DMS 273 treated with DMSO at 0.1 percent for 48 hours (cell line): ENCODE measurements around the gene PPDPF.

ENCODE experiments used
- DNase-seq: peaks from one replicate; lab custom pipeline; 2025; lab: John Stamatoyannopoulos, UW

Gene PPDPF

DNA sequence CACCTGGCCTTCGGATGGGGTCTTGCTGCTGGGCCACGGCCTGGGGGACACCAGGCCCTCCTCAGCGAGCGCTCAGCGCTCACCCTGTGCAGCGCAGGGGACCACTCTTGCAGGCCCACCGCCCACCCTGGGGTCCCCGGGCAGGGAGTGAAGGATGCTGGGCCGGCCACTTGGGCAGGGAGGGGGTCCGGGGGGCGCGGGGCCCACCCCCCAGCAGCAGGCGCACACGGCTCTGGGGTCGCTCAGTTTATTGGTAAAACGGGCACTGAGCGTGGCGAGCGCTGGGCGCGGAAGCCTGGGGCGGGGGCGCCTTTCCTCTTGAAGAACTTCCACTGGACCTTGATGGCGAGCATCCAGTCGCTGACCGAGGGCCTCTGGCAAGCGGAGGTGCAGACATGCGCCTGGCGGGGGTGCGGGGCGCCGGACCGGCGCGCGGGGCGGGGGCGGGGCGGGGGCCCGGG, 32.8 kb upstream of the PPDPF start:
- DNase-seq, result no peak

DNA sequence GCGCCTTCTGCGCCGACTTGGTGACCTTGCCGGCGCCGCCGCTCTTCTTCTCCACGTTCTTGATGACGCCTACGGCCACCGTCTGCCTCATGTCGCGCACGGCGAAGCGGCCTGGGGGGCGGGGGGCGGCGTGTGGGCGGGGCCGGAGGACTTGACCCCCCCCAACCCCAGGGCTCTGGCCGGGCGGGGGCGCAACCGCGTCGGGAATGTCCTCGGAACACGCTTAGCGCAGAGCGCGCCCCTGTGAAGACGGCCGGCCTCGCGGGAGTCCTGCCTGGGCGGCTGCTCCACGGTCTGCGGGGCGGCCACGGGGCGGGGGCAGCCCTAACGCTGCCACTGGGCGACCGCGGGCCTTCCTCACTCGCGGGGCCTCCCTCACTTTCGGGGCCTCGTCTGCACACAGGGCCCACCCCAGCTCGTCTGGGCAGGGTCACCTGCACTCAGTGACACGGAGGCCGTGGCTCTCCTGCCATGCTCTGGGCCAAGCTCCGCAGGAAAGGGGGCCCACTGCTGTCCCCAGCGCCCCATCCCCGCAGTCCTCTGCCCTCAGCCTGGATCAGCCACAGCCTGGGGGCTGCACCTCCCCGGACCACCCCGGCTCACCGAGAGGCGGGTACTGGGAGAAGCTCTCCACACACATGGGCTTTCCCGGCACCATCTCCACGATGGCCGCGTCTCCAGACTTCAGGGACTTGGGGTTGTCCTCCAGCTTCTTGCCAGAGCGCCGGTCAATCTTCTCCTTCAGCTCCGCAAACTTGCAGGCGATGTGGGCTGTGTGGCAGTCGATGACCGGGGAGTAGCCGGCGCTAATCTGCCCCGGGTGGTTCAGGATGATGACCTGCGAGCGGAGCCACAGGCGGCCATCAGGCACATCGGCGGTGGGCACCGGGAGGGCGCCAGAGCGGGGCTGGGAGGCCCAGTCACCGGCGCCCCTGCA, 32.0 kb upstream of the PPDPF start:
- DNase-seq, result no peak

DNA sequence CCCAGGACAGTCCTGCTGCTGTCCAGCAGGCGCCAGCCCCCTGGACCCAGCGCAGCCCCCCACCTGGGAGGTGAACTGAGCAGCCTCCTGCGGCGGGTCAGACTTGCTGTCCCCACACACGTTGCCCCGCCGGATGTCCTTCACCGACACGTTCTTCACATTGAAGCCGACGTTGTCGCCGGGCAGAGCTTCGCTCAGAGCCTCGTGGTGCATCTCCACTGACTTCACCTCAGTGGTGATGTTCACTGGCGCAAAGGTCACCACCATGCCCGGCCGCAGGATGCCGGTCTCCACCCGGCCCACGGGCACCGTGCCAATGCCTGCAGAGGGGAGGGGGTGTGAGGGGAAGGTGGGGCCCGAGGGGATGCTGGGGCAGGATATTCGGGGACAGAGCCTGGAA, 30.1 kb upstream of the PPDPF start:
- DNase-seq, result no peak

DNA sequence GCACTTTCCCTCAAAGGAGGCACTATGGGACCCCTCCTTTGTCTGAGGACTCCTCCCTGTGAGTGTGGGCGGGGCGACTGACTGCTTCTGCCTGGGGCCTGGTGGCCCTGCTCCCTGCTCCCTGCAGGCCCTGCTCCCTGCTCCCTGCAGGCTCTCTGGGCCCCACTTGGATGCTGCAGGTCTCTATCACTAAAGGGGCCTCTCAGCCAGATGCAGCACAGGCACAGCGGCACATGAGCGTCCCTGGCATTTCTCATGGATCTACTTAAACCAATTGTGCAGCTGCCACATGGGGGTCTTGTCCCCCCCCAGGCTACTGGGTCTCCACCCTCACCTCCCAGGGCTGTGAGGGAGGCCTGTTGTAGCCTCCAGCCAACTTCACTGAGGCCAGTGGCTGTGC, 29.5 kb upstream of the PPDPF start:
- no peak for DNase-seq

DNA sequence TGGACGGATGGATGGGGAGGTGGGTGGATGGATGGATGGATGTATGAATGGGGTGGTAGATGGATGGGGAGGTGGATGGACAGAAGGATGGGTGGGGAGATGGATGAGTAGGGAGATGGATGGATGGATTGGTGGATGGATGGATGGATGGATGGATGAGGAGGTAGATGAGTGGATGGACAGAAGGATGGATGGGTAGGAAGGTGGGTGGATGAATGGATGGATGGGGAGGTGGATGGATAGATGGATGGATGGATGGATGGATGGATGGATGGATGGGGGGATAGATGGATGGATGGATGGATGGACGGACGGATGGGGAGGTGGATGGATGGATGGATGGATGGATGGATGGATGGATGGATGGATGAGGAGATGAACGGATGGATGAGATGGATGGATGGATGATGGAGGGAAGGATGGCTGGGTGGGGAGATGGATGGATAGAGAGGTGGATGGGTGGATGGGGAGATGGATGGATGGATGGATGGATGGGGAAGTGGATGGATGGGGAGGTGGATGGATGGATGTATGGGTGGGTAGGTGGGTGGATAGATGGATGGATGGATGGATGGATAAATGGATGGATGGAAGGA, 28.8 kb upstream of the PPDPF start:
- no peak for DNase-seq

DNA sequence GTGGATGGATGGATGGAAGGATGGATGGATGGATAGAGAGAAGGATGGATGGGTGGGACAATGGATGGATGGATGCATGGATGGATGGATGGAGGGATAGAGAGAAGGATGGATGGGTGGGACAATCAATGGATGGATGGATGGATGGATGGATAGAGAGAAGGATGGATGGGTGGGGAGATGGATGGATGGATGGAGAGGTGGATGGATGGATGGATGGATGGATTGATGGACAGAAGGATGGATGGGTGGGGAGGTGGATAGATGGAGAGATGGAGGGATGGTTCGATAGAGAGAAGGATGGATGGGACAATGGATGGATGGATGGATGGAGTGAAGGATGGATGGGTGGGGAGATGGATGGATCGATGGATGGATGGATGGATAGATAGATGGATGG, 28.0 kb upstream of the PPDPF start:
- DNase-seq, result no peak

DNA sequence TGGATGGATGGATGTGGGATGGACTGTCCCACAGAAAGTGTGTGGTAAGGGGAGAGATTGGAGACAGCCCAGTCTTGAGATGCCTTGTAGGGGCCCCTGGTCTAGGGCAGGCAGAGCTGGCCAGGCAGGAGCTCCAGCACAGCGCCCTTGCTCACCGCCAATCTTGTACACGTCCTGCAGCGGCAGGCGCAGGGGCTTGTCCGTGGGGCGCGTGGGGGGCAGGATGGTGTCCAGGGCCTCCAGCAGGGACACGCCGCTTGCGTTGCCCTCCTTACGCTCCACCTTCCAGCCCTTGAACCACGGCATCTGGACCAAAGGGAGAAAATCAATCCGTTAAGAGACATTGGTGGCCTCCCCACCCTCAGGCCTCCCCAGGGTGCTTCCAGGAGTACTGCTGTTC, 27.6 kb upstream of the PPDPF start:
- DNase-seq, result no peak

DNA sequence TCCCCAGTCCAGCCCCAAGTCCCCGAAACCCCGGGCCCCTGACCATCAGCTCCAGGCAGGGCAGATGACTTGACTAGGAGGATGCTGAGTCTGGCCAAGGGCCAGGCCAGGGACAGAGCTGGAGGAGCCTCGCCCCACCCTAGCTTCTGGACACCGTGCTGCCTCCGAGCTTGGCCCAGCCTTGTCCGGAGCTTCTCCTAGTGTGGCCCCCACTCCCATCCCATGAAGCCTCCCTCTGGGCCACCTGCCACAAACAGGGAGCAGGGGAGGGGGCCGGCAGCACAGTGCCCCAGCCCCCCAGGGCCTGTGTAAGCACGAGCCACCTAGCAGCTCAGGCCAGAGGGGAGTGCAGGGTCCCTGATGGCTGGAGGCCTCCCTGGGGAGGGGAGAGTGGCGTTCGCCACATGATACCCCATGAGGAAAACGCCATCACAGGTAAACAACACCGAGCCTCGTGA, 27.0 kb upstream of the PPDPF start:
- no peak for DNase-seq

DNA sequence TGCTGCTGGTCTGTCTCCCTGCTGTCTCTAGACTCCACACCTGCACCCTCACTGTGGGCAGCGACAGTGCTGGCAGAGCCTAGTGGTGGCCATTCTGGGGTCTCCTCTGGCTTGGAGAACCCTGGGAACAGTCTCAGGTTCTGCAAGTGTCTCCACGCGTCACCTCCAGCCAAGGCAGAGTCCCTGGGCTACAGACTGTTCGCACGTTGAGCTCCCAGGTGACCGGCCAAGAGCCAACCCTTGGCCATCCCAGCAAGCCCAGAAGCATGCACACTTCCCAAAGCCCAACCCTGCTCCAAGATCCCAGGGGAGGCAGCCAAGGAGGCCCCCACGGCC, 26.5 kb upstream of the PPDPF start:
- no peak for DNase-seq

DNA sequence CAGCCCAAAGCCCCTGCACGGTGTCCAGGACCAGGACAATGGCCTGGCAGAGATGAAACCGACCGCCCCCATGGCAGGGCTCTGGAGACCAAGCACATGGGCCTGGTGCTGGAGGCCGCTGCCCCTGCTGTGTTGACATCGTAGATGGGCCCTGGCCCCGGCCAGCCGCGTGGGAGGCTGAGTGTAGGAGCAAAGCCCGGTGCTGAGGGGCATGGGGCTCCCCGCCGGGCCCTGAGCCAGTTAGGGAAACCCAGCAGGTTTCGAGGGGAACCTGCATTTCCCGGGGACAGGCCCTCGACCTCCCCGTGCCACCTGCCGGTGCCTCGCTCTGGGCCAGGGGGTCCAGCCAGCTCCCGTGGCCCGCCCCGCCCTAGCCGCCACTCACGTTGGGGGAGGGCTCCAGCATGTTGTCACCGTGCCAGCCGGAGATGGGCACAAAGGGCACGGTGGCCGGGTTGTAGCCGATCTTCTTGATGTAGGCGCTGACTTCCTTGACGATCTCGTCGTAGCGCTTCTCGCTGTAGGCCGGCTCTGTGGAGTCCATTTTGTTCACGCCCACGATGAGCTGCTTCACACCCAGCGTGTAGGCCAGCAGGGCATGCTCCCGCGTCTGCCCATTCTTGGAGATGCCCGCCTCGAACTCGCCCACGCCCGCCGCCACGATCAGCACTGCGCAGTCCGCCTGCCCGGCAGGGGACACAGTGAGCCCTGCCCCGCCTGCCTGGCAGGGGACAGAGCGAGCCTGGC, 26.0 kb upstream of the PPDPF start:
- no peak for DNase-seq

DNA sequence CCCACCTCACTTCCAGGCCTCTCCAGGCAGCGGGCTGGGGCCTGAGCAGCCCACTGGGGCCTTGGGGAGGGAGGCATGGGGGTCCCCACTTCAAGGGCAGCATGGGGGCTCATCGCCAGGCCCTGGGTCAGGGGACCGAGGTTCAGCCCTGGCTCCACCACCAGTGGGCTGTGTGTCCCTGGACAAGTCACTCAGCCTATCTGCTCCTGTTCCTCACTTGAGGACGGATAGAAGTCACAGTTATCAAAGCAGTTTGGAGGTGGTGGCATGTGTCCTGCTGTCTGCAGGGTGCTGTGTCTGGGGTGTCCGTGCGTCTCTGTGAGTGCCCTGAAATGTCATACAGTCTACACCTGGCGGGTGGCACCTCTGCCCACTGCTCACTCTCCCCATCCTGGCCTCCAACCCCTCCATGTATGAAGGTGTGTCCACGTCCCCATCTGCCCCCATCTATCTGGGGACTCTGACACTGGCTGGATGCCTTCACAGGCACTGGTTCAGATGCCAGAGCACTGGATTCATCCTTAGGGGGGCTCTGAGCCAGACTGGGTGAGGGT, 25.3 kb upstream of the PPDPF start:
- no peak for DNase-seq

DNA sequence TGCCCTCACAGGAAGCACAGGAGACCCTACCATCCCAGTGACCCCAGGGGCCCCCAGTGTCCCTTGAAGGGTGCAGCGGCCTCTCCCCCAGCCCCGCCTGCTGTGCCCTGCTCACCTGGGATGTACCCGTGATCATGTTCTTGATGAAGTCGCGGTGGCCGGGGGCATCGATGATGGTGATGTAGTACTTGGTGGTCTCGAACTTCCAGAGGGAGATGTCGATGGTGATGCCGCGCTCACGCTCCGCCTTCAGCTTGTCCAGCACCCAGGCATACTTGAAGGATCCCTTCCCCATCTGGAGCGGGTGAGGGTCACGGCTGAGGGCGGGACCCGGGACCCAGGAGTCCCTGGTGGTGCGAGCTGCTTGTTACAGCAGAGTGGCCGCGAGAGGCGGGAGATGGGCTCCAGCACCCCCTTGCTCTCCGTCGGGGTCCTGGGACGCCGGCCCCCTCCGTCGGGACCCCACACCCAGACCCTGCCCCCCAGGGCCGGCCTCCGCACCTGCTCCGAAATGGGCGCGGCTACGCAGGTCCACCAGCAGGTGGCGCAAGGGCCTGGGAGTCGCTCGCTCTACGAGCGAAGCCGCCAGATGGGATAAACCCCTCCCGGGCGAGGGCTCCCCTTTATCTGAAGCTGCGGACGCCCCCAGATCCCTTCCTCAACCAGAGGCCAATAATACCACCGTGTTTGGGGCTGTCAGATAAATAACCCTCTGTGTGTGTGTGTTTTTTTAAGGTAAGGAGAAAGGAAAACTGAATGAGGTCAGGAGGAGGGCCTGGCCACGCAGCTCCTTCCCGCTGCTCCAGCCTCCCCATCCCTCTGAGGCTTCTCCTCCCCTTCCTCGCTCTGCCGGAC, 24.6 kb upstream of the PPDPF start:
- no peak for DNase-seq

DNA sequence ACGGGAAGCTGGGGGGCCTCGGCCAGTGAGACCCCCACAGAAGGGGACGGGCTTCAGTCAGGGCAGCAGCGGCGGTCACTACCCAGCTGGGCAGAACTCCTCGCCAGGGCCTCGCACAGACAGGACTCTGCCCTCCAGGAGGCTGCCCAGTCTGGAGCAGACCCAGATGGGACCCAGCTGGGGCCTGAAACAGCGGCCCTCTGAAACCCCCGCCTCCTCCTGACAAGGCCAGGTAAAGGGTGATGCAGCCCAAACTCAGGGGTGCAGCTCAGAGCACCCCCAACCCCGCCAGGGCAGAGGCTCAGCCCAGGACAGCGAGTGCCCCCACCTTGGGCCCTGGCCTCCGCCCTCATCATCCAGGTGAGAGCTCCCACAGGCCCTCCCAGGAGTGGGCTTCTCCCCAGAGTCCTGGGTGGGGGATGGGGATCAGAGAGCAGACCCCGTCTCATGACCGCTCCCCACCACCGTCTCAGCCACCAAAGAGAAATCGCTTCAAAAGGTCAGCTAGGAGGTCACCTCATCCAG, 23.9 kb upstream of the PPDPF start:
- no peak for DNase-seq

DNA sequence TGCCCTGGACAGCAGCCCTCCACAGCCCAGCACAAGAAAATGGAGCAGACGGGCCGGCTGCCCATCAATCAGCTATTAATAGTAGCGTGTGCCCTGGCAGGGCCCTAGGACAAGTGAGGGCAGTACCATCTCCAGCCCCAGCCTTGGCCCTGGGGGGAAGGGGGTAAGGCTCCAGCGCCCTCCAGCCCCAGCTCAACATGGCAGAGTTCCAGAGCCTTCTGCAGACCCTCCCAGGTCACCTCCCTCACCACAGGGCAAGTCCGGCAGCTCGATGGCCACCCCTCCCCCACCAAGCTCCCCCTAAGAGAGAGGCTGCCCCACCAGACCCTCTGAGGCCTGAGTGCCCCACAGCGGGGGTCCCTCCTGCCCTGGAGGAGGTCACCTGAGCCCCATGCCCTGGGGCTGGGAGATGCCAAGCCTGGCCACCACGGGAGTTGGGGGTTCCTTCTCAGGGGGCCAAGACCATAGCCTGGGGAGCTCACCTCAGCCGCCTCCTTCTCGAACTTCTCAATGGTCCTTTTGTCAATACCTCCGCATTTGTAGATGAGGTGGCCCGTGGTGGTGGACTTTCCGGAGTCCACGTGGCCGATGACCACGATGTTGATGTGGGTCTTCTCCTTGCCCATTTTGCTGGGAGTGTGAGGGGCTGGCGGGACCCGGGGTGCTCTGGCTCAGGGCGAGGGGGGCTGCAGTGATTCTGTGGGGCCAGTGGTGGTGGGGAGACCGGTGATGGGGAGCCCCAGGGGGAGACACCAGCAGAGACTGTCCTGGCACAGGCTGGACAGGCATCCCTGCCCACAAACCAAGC, 23.2 kb upstream of the PPDPF start:
- no peak for DNase-seq

DNA sequence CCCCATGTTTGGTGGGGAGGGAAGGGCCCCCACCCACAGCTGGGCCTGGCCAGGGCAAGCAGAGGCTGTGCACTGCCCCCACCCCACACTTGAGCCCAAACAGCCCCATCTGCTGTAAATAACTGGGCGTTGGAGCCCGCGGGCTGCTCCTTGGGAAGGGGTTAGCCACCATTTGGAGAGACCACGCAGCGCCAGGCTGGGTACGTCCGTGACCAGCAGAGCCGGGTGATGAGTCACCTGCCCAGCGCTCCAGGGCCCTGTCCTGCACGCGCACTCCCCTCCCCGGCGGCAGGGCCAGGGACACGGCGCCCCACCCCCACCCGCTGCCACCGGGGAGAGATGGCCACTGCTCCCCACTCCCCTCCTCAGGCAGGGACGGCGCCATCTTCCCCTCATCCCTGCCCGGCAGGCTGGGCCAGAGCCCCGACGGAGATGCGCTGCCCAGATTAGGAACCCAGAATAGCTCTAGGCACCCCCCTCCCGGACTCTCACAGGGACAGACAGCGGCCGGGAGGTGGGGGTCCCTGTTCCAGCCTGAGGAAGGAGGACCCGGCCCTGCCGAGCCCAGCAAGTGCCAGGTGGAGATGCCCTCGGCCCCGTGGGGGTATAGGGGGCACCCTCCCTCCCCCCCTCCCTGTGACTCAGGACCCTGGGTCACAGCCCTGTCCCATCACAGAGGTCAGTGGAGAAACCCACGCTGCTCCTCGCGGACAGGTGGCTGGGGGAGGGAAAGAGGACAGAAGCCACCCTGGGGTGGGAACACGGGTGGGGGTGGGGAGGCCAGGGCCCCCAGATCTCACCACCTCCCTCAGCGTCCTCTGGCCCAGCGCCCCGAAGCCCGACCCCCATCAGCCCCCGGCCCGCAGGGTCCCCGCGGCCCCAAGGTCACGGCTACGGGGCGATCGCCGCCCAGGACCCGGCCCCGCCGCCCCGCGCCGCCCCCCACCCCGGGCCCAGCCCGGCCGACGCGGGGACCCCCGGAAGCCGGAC, 22.3 kb upstream of the PPDPF start:
- no peak for DNase-seq

DNA sequence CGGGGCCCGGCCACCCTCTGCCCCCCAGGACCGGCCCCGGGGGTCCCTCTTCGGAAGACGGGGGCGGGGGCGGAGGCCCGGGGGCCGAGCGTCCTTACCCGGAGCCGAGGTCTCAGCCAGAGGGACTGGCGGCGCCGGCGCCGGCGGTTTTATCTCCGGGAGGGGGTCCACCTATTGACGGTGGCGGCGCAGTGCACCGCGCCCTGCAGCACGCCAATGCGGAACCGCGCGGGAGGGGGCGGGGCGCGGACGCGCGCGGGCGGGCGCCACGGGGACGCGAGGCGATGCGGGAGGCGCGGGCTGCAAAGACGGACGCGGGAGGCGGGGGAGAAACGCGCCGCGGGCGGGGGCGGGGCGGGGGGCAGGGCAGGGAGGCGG, 21.6 kb upstream of the PPDPF start, which contains the start of gene EEF1A2:
TSS of gene EEF1A2 (minus strand) at position 124 of the 378 bp plus-strand sequence. CDS start 1,320 bp downstream, outside the sequence.
- DNase-seq, result no peak

DNA sequence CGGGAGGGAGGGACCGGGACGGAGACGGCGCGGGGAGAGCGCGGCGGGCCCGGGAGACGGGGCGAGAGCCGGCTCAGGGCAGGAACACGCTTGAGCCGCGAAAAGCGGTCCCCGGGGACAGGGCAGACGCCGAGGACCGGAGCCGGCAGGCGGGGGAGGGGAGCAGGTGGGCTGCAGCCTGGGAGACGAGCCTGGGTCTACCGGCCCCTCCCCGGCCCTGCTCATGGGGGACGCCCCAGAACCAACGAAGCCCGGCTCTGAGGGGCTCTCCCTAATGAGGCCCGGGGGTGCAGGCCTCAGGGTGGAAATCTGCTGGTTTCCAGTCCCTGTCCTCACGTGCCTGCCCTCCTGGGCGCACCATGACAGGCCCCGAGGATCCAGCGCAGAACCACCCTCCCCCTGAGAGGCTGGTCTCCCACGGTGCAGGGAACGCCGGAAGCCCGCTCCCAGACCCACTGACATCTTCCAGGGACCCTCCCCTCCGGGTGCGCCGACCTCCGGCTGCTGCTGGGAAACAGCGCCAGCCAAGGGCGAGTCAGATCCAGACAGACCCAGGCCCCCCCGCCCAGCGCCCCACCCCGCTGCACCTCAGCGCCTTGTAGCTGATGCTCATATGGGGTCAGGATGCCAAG, 21.1 kb upstream of the PPDPF start:
- no peak for DNase-seq

DNA sequence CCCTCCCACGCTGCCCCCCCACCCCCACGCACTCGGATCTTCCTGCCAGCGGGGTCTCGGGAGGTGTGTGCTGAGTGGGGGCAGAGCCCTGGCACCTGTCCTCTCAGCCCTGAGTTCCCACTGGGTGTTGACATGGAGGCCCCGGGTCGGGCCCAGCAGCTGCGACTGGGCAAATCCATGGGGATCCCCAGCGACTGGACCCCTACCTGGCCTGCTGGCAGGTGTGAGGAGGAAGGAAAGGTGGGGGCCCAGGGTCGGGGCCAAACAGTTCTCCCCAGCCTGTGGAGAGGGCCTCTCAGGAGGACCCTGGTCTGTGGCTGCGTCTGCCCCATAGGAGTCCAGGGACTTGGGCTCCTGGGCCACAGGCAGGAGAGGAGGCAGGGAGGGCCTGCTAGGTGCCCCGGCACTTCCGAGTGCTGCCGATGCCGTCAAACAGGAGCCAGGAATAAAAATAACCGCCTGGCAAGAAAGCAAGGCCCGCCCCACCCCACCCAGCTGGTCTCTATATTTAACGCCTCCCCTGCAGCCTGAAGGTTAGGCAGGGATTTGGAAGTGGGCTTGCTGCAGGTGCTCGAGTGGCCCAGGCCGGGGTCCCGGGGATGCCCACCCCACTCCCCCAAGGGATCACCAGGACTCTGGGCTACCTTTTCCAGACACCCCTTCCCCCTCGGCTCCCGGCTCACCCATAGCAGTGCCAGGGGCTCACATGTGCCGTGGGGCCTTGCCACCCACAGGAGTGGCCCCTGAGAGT, 20.2 kb upstream of the PPDPF start:
- no peak for DNase-seq
